HCT116 (cell line): ENCODE data around the gene GORASP1.

Experiments
- POLR2A ChIP-seq: IDR thresholded peaks from 2 replicates; pipeline ENCODE4 v1.7.0; 2011; ENCODE audit warnings: borderline replicate concordance; ENCODE audit not compliant: insufficient read depth, insufficient read length; ENCODE audit errors: extremely low read depth
- ZFX ChIP-seq: fragments of 450-650 bp; IDR thresholded peaks from 2 replicates; pipeline ENCODE4 v1.6.1; 2017
- TF ChIP-seq, protein P1 (sequence below): IDR thresholded peaks from 2 replicates; pipeline ENCODE4 v1.6.1; 2012

DNA sequence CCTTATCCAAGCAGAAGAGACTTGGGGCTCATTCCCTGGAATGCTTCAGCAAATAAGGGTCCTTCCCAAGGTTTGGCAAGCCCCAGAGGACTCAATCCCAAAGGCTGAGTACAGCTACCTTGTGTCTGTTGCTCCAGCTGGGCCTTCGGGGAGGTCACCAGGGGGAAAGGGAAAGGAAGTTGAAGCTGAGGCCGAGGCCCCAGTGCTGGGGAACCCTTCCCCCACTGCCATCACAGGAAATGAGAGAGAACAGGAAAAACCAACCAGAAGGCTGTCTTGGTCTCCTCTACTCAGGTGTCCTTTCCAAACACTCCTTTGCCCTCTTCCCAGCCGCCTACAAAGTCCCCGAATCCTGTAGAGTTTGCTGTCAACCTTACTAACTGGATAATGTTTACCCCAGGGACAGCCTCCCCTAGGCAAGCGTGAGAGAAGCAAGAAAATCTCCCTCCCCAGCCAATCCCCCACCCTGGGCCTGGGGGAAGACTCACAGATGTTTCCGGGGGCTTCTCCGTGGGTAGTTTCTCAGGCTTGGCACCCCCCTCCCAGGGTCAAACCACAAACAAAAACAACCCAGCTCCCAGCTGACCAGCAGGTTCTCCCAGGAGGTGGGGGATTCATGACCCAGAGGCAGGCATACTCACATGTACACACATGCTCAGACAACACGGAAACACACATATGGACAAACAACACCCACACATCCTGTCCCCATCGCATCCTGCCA is 40.4 kb upstream of the GORASP1 start:
- TF ChIP-seq, protein P1, sequence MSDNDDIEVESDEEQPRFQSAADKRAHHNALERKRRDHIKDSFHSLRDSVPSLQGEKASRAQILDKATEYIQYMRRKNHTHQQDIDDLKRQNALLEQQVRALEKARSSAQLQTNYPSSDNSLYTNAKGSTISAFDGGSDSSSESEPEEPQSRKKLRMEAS: no peak
- TF ChIP-seq POLR2A (no peak), ZFX (no peak)
